ENCODE data around the gene PDCD2.
"Not testable (repeated sequence)": the region's sequence is repeated elsewhere in the genome, so short reads cannot be mapped to it uniquely, and the experiment has no call there.

The PDCD2 gene

GRCh38 chr6:170584181-170584953, at the start of gene PDCD2:
Gene PDCD2, minus strand, starts transcription at chr6:170584637. Its CDS starts 56 bp downstream, at chr6:170584581.
- peak; percentile 94 for DNase-seq

- not testable (repeated sequence) for DNase-seq
Measured at GRCh38 chr6:170616020-170616554, 31.6 kb upstream of the PDCD2 start.

- not testable (repeated sequence) for DNase-seq
Measured at GRCh38 chr6:170612256-170612804, 27.9 kb upstream of the PDCD2 start.

GRCh38 chr6:170609225-170609624, 24.8 kb upstream of the PDCD2 start:
- not testable (repeated sequence) for DNase-seq

GRCh38 chr6:170605574-170606259, 21.3 kb upstream of the PDCD2 start:
- DNase-seq: no peak

- DNase-seq: no peak
Measured at GRCh38 chr6:170597278-170597677, 12.8 kb upstream of the PDCD2 start.

GRCh38 chr6:170596426-170596825, 12.0 kb upstream of the PDCD2 start:
- no peak for DNase-seq

- DNase-seq: no peak
Measured at GRCh38 chr6:170590725-170591124, 6.3 kb upstream of the PDCD2 start.

GRCh38 chr6:170584954-170585498, 589 bp upstream of the PDCD2 start:
- DNase-seq: no peak

GRCh38 chr6:170583756-170584180, 669 bp downstream of the PDCD2 start:
- no peak for DNase-seq

GRCh38 chr6:170578909-170579308, 5.5 kb downstream of the PDCD2 start:
- no peak for DNase-seq

GRCh38 chr6:170575250-170575649, 9.2 kb downstream of the PDCD2 start:
- no peak for DNase-seq

- DNase-seq: no peak
Measured at GRCh38 chr6:170572704-170573466, 11.6 kb downstream of the PDCD2 start.

- no peak for DNase-seq
Measured at GRCh38 chr6:170564936-170565530, 19.4 kb downstream of the PDCD2 start.

- no peak for DNase-seq
Measured at GRCh38 chr6:170561555-170561954, 22.9 kb downstream of the PDCD2 start.

- DNase-seq: no peak
Measured at GRCh38 chr6:170555305-170555704, 29.1 kb downstream of the PDCD2 start.

- DNase-seq: no peak
Measured at GRCh38 chr6:170554796-170555137, 29.7 kb downstream of the PDCD2 start.

GRCh38 chr6:170554013-170554795, 30.2 kb downstream of the PDCD2 start, which contains the start of gene TBP:
Gene TBP, plus strand, starts transcription at chr6:170554369. Its CDS starts 2,661 bp downstream, at chr6:170557030.
- peak; percentile 97 for DNase-seq

GRCh38 chr6:170553534-170554012, 30.9 kb downstream of the PDCD2 start:
- DNase-seq: no peak

GRCh38 chr6:170552765-170553533, 31.5 kb downstream of the PDCD2 start, which contains the start of gene PSMB1:
Gene PSMB1, minus strand, starts transcription at chr6:170553307. Its CDS starts 65 bp downstream, at chr6:170553242.
- peak; percentile 86 for DNase-seq
